Measurements from ENCODE around the gene MYCBPAP. TPM values are rescaled to one million over a fixed set of nuclear protein-coding genes. Genes with fewer than 3 reads are reported as not detected.

The MYCBPAP gene
- total and polyA plus RNA-seq, 7 experiments from 2014 or later = 0.59 to 9.0 (median 5.1) TPM; not detected in 1

DNA sequence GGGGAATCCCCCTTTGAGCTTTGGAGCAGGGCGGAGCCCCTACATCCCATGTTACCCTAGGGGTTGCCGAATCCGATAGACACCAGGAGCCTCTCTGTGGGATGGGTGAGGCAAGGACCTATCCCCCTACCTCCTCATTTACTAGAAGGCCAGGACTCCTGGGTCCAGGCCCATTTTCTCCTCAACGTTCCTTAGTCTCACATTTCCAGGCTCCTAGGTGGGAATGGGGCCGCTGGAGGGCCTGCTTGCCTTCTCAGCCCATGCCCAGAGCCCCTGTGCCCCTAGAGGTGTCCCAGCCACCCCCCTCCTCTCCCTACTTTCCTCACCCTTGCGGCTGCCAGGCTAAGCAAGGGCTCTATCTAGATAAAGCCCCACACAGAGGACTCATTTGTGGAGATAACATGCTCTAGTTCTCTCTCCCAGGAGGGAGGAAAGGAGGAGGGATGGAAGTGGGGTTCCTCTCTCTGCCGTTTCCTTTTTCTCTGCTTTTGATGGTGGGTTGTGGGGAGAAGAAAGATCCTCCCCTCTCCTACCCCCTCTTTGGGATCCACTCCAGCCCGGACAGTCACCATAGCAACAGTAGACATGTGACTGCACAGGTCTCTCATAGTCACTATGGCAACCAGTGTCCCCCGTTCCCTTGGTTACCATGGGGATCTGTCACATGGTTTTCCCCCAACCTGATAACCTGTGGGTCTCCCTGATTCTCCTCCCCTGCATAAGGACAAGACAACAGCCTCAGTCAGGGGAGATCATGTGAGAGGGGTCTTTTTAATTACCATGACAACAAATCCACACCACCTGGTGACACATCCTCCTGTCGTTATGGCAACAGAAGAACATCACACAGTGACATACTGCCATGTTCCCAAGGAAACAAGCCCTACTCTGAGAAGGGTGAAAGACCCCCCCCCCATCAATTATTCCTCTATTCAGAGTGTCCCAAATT, 57.4 kb downstream of the MYCBPAP start:
- Histone ChIP-seq H3K4me3 (ENCODE audit: low read length) (no peak overlapping the region), H3K9me3 (ENCODE audit: control insufficient read depth in 2 of 3, low read length in 3 of 3) (no peaks in the 10 kb centered on the region), H3K27ac (ENCODE audit: low read depth, low read length) (no peak overlapping the region), H3K36me3 (ENCODE audit: control insufficient read depth in 2 of 3, insufficient read depth in 3 of 3, low read length in 3 of 3) (no peaks in the 10 kb centered on the region), H3K4me1 (ENCODE audit: control insufficient read depth in 2 of 2, insufficient read depth in 2 of 2, low read length in 2 of 2) (peaks cover 4 to 8% of the 10 kb centered on the region in 2 donors), H3K27me3 (ENCODE audit: control insufficient read depth in 2 of 2, insufficient read depth in 2 of 2, low read length in 2 of 2) (peaks cover 8 to 12% of the 10 kb centered on the region in 2 donors)
- ChIA-PET CTCF (interaction anchor here (0.7 kb wide), 1 partner anchor 24 kb away, joined by 3 read pairs; no protein-coding TSS in a partner anchor), POLR2A (no interaction called here)
- intact Hi-C loops (cut with micrococcal nuclease) = no loop called here
- no peaks in the 10 kb centered on the region for H3K9me3 Mint-ChIP-seq
- no peaks in the 10 kb centered on the region for H3K36me3 Mint-ChIP-seq
- H3K4me3 Mint-ChIP-seq = peak overlapping the region in 2 of 10 donors; percentile 22 to 25
- H3K27ac Mint-ChIP-seq = peak overlapping the region in 3 of 9 donors; percentile 5 to 43 (median 17)
- DNase-seq (peak in 3 of 9 donors; percentile 25 to 33 (median 28)), ATAC-seq (peak; percentile 49)
- peaks cover 43 to 60% (median 53%) of the 10 kb centered on the region in 5 donors for H3K27me3 Mint-ChIP-seq
- peaks cover 9 to 19% (median 13%) of the 10 kb centered on the region in 7 donors for H3K4me1 Mint-ChIP-seq

DNA sequence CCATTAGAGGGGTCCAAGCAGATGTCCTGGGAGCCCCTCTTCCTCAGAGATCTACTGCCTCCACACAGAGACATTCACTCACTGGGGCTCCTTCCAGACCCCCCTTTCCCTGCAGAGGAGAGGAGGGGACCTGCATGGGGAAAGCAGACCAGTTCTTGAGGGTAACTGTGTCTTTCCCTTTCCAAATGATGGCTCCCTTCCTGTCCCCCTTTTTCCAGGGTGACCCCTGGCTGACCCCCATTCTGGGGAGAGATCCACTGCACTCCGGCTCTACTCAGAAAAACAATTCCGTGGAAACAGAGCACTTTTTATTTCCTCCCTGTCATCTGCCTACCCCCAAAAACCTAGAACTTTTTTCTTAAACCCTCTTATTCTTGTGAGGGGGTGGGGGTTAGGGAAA, 58.6 kb downstream of the MYCBPAP start:
- Mint-ChIP-seq H3K4me1 (peaks cover 9 to 19% (median 13%) of the 10 kb centered on the region in 7 donors), H3K36me3 (no peaks in the 10 kb centered on the region), H3K27ac (peak overlapping the region in 1 of 9 donors; percentile 51), H3K27me3 (peaks cover 48 to 60% (median 57%) of the 10 kb centered on the region in 5 donors), H3K4me3 (no peak overlapping the region), H3K9me3 (no peaks in the 10 kb centered on the region)
- CTCF ChIA-PET = interaction anchor here (0.7 kb wide), 1 partner anchor 25 kb away, joined by 3 read pairs; no protein-coding TSS in a partner anchor
- no peak for ATAC-seq
- POLR2A ChIA-PET = no interaction called here
- Histone ChIP-seq H3K27ac (ENCODE audit: low read depth, low read length) (no peak overlapping the region), H3K9me3 (ENCODE audit: control insufficient read depth in 2 of 3, low read length in 3 of 3) (no peaks in the 10 kb centered on the region), H3K4me3 (ENCODE audit: low read length) (no peak overlapping the region), H3K4me1 (ENCODE audit: control insufficient read depth in 2 of 2, insufficient read depth in 2 of 2, low read length in 2 of 2) (peaks cover 0 to 8% of the 10 kb centered on the region in 2 donors), H3K27me3 (ENCODE audit: control insufficient read depth in 2 of 2, insufficient read depth in 2 of 2, low read length in 2 of 2) (peaks cover 8 to 12% of the 10 kb centered on the region in 2 donors), H3K36me3 (ENCODE audit: control insufficient read depth in 2 of 3, insufficient read depth in 3 of 3, low read length in 3 of 3) (no peaks in the 10 kb centered on the region)
- no peak for DNase-seq
- intact Hi-C loops (cut with micrococcal nuclease) = no loop called here

DNA sequence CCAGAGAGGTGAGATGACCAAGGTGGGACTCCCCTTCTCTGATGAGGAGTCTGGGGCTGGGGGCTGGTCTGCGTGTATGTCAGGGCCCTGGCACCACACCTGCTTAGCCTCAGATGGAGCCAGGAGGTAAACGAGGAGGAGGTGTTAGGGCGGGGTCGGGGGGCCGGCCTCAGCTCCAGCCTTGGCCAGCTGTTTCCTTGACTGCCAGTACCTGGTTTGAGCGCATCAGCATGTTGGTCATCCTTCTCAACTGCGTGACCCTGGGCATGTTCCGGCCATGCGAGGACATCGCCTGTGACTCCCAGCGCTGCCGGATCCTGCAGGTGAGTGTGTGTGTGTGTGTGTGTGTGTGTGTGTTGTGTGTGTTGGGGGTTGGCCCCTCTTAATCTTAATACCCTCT, 60.4 kb downstream of the MYCBPAP start:
- Histone ChIP-seq H3K4me1 (ENCODE audit: control insufficient read depth in 2 of 2, insufficient read depth in 2 of 2, low read length in 2 of 2) (no peaks in the 10 kb centered on the region), H3K9me3 (ENCODE audit: control insufficient read depth in 2 of 3, low read length in 3 of 3) (no peaks in the 10 kb centered on the region), H3K27me3 (ENCODE audit: control insufficient read depth in 2 of 2, insufficient read depth in 2 of 2, low read length in 2 of 2) (peaks cover 0 to 2% of the 10 kb centered on the region in 2 donors), H3K36me3 (ENCODE audit: control insufficient read depth in 2 of 3, insufficient read depth in 3 of 3, low read length in 3 of 3) (no peaks in the 10 kb centered on the region), H3K4me3 (ENCODE audit: low read length) (no peak overlapping the region), H3K27ac (ENCODE audit: low read depth, low read length) (no peak overlapping the region)
- Mint-ChIP-seq H3K9me3 (no peaks in the 10 kb centered on the region), H3K4me1 (peaks cover 3 to 13% (median 6%) of the 10 kb centered on the region in 7 donors), H3K27ac (peak overlapping the region in 1 of 9 donors; percentile 20), H3K36me3 (no peaks in the 10 kb centered on the region), H3K4me3 (no peak overlapping the region), H3K27me3 (peaks cover 41 to 47% (median 41%) of the 10 kb centered on the region in 5 donors)
- ChIA-PET CTCF (interaction anchor here (0.6 kb wide), 1 partner anchor 248 kb away, joined by 3 read pairs; no protein-coding TSS in a partner anchor), POLR2A (no interaction called here)
- intact Hi-C loops (cut with micrococcal nuclease) = no loop called here
- DNase-seq (no peak), ATAC-seq (no peak)

DNA sequence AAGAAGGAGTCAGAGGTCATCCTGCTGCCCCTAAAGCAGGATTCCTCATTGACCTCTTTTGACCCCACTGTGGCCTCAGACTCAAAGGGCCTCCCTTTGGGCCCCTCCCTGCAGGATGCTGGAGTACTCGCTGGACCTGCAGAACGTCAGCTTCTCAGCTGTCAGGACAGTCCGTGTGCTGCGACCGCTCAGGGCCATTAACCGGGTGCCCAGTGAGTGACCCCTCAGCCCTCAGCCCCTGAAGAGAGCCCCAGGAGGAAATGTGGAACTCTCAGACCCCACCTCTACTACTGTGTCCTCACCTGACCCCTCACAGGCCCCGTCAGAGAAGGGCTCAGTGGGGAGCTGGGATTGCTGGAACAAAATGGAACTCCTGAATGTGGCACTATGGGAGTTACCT, 61.4 kb downstream of the MYCBPAP start:
- Histone ChIP-seq H3K4me3 (ENCODE audit: low read length) (no peak overlapping the region), H3K27ac (ENCODE audit: low read depth, low read length) (no peak overlapping the region), H3K4me1 (ENCODE audit: control insufficient read depth in 2 of 2, insufficient read depth in 2 of 2, low read length in 2 of 2) (no peaks in the 10 kb centered on the region), H3K27me3 (ENCODE audit: control insufficient read depth in 2 of 2, insufficient read depth in 2 of 2, low read length in 2 of 2) (peaks cover 0 to under 1% of the 10 kb centered on the region in 2 donors), H3K36me3 (ENCODE audit: control insufficient read depth in 2 of 3, insufficient read depth in 3 of 3, low read length in 3 of 3) (no peaks in the 10 kb centered on the region), H3K9me3 (ENCODE audit: control insufficient read depth in 2 of 3, low read length in 3 of 3) (no peaks in the 10 kb centered on the region)
- ATAC-seq (no peak), DNase-seq (no peak)
- H3K9me3 Mint-ChIP-seq = no peaks in the 10 kb centered on the region
- intact Hi-C loops (cut with micrococcal nuclease) = no loop called here
- no peaks in the 10 kb centered on the region for H3K36me3 Mint-ChIP-seq
- CTCF ChIA-PET = interaction anchor here (0.6 kb wide), 1 partner anchor 53 kb away, joined by 3 read pairs; no protein-coding TSS in a partner anchor
- peaks cover 0 to 13% (median 6%) of the 10 kb centered on the region in 7 donors for H3K4me1 Mint-ChIP-seq
- H3K27me3 Mint-ChIP-seq = peaks cover 32 to 40% (median 36%) of the 10 kb centered on the region in 5 donors
- H3K4me3 Mint-ChIP-seq = no peak overlapping the region
- no peak overlapping the region for H3K27ac Mint-ChIP-seq
- POLR2A ChIA-PET = no interaction called here

DNA sequence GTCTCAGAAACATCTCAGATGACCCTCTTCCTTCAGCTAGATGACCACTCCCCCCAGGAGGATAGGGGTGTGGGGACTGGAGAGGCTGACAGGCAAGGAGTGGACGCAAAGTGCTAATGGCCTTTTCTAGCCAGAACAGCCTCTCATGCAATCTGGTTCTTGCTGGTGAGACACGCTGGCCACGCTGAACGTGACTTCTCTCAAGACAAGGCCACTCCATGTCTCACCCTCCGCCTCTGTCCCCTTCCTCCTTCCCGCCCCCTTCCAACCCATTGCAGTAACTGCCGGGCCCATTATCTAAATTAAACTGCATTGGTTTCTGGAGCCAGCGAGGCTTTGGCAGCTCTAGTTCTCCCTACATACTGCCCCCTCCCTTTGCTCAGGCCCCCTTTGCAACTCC, 61.8 kb downstream of the MYCBPAP start:
- no peaks in the 10 kb centered on the region for H3K27me3 ChIP-seq (ENCODE audit: control insufficient read depth in 2 of 2, insufficient read depth in 2 of 2, low read length in 2 of 2)
- H3K27ac Mint-ChIP-seq = no peak overlapping the region
- peaks cover 0 to 10% (median 5%) of the 10 kb centered on the region in 7 donors for H3K4me1 Mint-ChIP-seq
- no peak for ATAC-seq
- peaks cover 28 to 36% (median 32%) of the 10 kb centered on the region in 5 donors for H3K27me3 Mint-ChIP-seq
- no peaks in the 10 kb centered on the region for H3K9me3 ChIP-seq (ENCODE audit: control insufficient read depth in 2 of 3, low read length in 3 of 3)
- no peak for DNase-seq
- no peak overlapping the region for H3K4me3 Mint-ChIP-seq
- no peaks in the 10 kb centered on the region for H3K9me3 Mint-ChIP-seq
- POLR2A ChIA-PET = no interaction called here
- H3K4me1 ChIP-seq (ENCODE audit: control insufficient read depth in 2 of 2, insufficient read depth in 2 of 2, low read length in 2 of 2) = no peaks in the 10 kb centered on the region
- intact Hi-C loops (cut with micrococcal nuclease) = no loop called here
- no peak overlapping the region for H3K27ac ChIP-seq (ENCODE audit: low read depth, low read length)
- H3K4me3 ChIP-seq (ENCODE audit: low read length) = no peak overlapping the region
- H3K36me3 Mint-ChIP-seq = no peaks in the 10 kb centered on the region
- no peaks in the 10 kb centered on the region for H3K36me3 ChIP-seq (ENCODE audit: control insufficient read depth in 2 of 3, insufficient read depth in 3 of 3, low read length in 3 of 3)
- CTCF ChIA-PET = interaction anchor here (0.6 kb wide), 1 partner anchor 53 kb away, joined by 3 read pairs; no protein-coding TSS in a partner anchor

DNA sequence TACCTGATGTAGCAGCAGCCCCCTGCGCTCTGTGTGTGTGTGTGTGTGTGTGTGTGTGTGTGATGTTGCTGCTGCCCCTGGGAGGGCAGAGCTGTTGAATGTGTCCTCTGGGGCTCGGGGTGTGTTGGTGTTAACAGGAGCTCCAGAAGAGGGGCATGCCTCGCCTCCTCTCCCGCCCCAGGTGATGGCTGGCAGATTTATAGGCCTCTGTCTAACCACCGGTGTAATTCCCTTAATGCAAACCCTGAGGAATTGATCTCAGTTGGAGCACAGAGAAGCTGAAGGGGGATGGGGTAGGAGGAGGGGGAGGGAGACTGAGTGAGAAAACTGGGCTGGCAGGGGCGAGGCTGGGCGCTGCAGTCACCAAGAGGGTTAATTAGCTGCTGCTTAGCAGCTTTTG, 62.3 kb downstream of the MYCBPAP start:
- DNase-seq = no peak
- H3K36me3 Mint-ChIP-seq = no peaks in the 10 kb centered on the region
- H3K27ac ChIP-seq (ENCODE audit: low read depth, low read length) = no peak overlapping the region
- no peaks in the 10 kb centered on the region for H3K27me3 ChIP-seq (ENCODE audit: control insufficient read depth in 2 of 2, insufficient read depth in 2 of 2, low read length in 2 of 2)
- intact Hi-C loops (cut with micrococcal nuclease) = no loop called here
- no peak overlapping the region for H3K4me3 Mint-ChIP-seq
- H3K4me3 ChIP-seq (ENCODE audit: low read length) = no peak overlapping the region
- no peak overlapping the region for H3K27ac Mint-ChIP-seq
- H3K36me3 ChIP-seq (ENCODE audit: control insufficient read depth in 2 of 3, insufficient read depth in 3 of 3, low read length in 3 of 3) = no peaks in the 10 kb centered on the region
- POLR2A ChIA-PET = no interaction called here
- CTCF ChIA-PET = no interaction called here
- no peaks in the 10 kb centered on the region for H3K9me3 Mint-ChIP-seq
- peaks cover 0 to 7% (median 4%) of the 10 kb centered on the region in 7 donors for H3K4me1 Mint-ChIP-seq
- H3K27me3 Mint-ChIP-seq = peaks cover 24 to 32% (median 27%) of the 10 kb centered on the region in 5 donors
- H3K9me3 ChIP-seq (ENCODE audit: control insufficient read depth in 2 of 3, low read length in 3 of 3) = no peaks in the 10 kb centered on the region
- no peak for ATAC-seq
- no peaks in the 10 kb centered on the region for H3K4me1 ChIP-seq (ENCODE audit: control insufficient read depth in 2 of 2, insufficient read depth in 2 of 2, low read length in 2 of 2)
